H1 (cell line): ENCODE results near the gene MYLK. TPM values are rescaled to one million over a fixed set of nuclear protein-coding genes. Genes with fewer than 3 reads are reported as not detected.

Source experiments
- CTCF ChIA-PET: fragments of 300-600 bp; sonication (Branson Sonifier 250); formaldehyde crosslinking; loops from one replicate; lab custom pipeline; 2021; ENCODE audit not compliant: partially characterized antibody; lab: Charles Lee
- POLR2A ChIA-PET: fragments of 300-600 bp; sonication (Branson Sonifier 250); formaldehyde crosslinking; loops from one replicate; lab custom pipeline; 2021; ENCODE audit warnings: inconsistent platforms; ENCODE audit not compliant: partially characterized antibody; lab: Charles Lee
- DNase-seq, 2 experiments: peaks; one replicate each; pipeline versions ENCODE4 v3.0.0 to v3.0.0-alpha.2; 2010 to 2022; ENCODE audit warnings: low spot score in 2 of 2, low read depth in 1 of 2, mixed read lengths in 1 of 2
- FAIRE-seq: peaks from 2 replicates; lab custom pipeline; 2011; peaks lifted over from hg19 to GRCh38; lab: Jason Lieb, UNC
- H2AFZ ChIP-seq: 2 replicates; pipeline ENCODE4 v1.8.1; 2012; ENCODE audit warnings: low read length, inconsistent platforms
- H2AK5ac ChIP-seq: 2 replicates; pipeline ENCODE4 v1.6.1; 2013; ENCODE audit warnings: low read depth, low read length
- H2BK120ac ChIP-seq: replicated peaks from 2 replicates; pipeline ENCODE3; 2013; ENCODE audit warnings: low read depth, low read length, inconsistent platforms
- H2BK12ac ChIP-seq: 2 replicates; pipeline ENCODE4 v1.6.1; 2013; ENCODE audit warnings: low read depth, low read length
- H2BK15ac ChIP-seq: 2 replicates; pipeline ENCODE4 v1.6.1; 2013; ENCODE audit warnings: low read length
- H2BK20ac ChIP-seq: 2 replicates; pipeline ENCODE4 v1.6.1; 2013; ENCODE audit warnings: low read length
- H2BK5ac ChIP-seq: 2 replicates; pipeline ENCODE4 v1.6.1; 2013; ENCODE audit warnings: low read depth, low read length
- H3K14ac ChIP-seq: 2 replicates; pipeline ENCODE4 v1.6.1; 2013; ENCODE audit warnings: inconsistent platforms; ENCODE audit not compliant: insufficient read length
- H3K18ac ChIP-seq: 2 replicates; pipeline ENCODE4 v1.6.1; 2013; ENCODE audit warnings: low read length; ENCODE audit errors: extremely low read depth
- H3K23ac ChIP-seq: 2 replicates; pipeline ENCODE4 v1.6.1; 2013; ENCODE audit warnings: inconsistent platforms; ENCODE audit not compliant: insufficient read length
- H3K23me2 ChIP-seq: 2 replicates; pipeline ENCODE4 v1.6.1; 2013; ENCODE audit warnings: low read depth, low read length
- H3K27ac ChIP-seq: 2 replicates; pipeline ENCODE4 v1.6.1; 2011; ENCODE audit warnings: low read depth, low read length, inconsistent platforms
- H3K27me3 ChIP-seq, 4 experiments: replicated peaks in 1 of 4; 1 replicate in 1 of 4; 2 replicates in 3 of 4; pipeline versions ENCODE4 v1.6.1 to v1.8.1; 2011 to 2013; ENCODE audit warnings: low read length in 3 of 4, mild to moderate bottlenecking in 3 of 4, inconsistent platforms in 2 of 4, mixed read lengths in 2 of 4, moderate library complexity in 1 of 4; ENCODE audit not compliant: control insufficient read depth in 3 of 4, insufficient read depth in 3 of 4; ENCODE audit errors: extremely low read depth in 1 of 4
- H3K36me3 ChIP-seq, 4 experiments: 2 replicates each; pipeline versions ENCODE4 v1.6.1 to v1.8.1; 2011 to 2013; ENCODE audit warnings: mild to moderate bottlenecking in 4 of 4, low read length in 3 of 4, moderate library complexity in 2 of 4, control low read depth in 1 of 4, inconsistent platforms in 1 of 4; ENCODE audit not compliant: insufficient read depth in 4 of 4, control insufficient read depth in 2 of 4
- H3K4ac ChIP-seq: replicated peaks from 2 replicates; pipeline ENCODE3; 2013; ENCODE audit warnings: low read length, low read depth, mixed read lengths, inconsistent platforms; ENCODE audit not compliant: insufficient read length
- H3K4me1 ChIP-seq, 4 experiments: replicated peaks in 1 of 4; 1 replicate in 1 of 4; 2 replicates in 3 of 4; pipeline versions ENCODE4 v1.6.1 to v1.8.1; 2011 to 2013; ENCODE audit warnings: low read length in 3 of 4, inconsistent platforms in 2 of 4, mixed read lengths in 1 of 4; ENCODE audit not compliant: insufficient read depth in 4 of 4, control insufficient read depth in 3 of 4
- H3K4me2 ChIP-seq, 2 experiments: 2 replicates each; pipeline versions ENCODE4 v1.6.1 to v1.8.1; 2011 to 2013; ENCODE audit warnings: low read depth in 2 of 2, low read length in 2 of 2, control low read depth in 1 of 2, inconsistent platforms in 1 of 2, mild to moderate bottlenecking in 1 of 2; ENCODE audit not compliant: insufficient read depth in 1 of 2
- H3K4me3 ChIP-seq, 4 experiments: fragments of 200-600, 300-600 bp in 1 of 4; sonication (generic), shearing (Covaris generic), sonication (Bioruptor Twin) in 1 of 4; 2 replicates each; pipeline versions ENCODE4 v1.5.1 to v1.8.1; 2011 to 2016; ENCODE audit warnings: low read length in 4 of 4, low read depth in 3 of 4, control low read depth in 2 of 4, inconsistent platforms in 2 of 4, mild to moderate bottlenecking in 2 of 4, mixed read lengths in 1 of 4, moderate library complexity in 1 of 4; ENCODE audit not compliant: insufficient read depth in 2 of 4; ENCODE audit errors: extremely low read depth in 1 of 4
- H3K56ac ChIP-seq: replicated peaks from 2 replicates; pipeline ENCODE3; 2013; ENCODE audit warnings: low read depth, mild to moderate bottlenecking, mixed read lengths, low read length, inconsistent platforms; ENCODE audit not compliant: insufficient read length
- H3K79me1 ChIP-seq: 2 replicates; pipeline ENCODE4 v1.6.1; 2013; ENCODE audit warnings: low read depth, low read length, control low read depth
- H3K79me2 ChIP-seq, 2 experiments: 2 replicates each; pipeline versions ENCODE4 v1.6.1 to v1.8.1; 2012 to 2013; ENCODE audit warnings: low read length in 2 of 2, mild to moderate bottlenecking in 2 of 2, inconsistent platforms in 1 of 2; ENCODE audit not compliant: insufficient read depth in 2 of 2, control insufficient read depth in 1 of 2
- H3K9ac ChIP-seq, 4 experiments: replicated peaks in 1 of 4; 1 replicate in 1 of 4; 2 replicates in 3 of 4; pipeline versions ENCODE4 v1.6.1 to v1.8.1; 2011 to 2013; ENCODE audit warnings: low read depth in 3 of 4, low read length in 3 of 4, control low read depth in 2 of 4, mild to moderate bottlenecking in 2 of 4, moderate library complexity in 2 of 4, inconsistent platforms in 1 of 4; ENCODE audit errors: extremely low read depth in 1 of 4
- H3K9me3 ChIP-seq, 2 experiments: 2 replicates each; pipeline versions ENCODE4 v1.6.1 to v1.8.1; 2012 to 2013; ENCODE audit warnings: mild to moderate bottlenecking in 2 of 2, moderate library complexity in 2 of 2, control low read depth in 1 of 2, inconsistent platforms in 1 of 2, low read depth in 1 of 2, low read length in 1 of 2, mixed read lengths in 1 of 2; ENCODE audit not compliant: insufficient read depth in 2 of 2
- H4K20me1 ChIP-seq, 2 experiments: replicated peaks in 1 of 2; 2 replicates each; pipeline versions ENCODE3 to v1.8.1; 2011 to 2013; ENCODE audit warnings: inconsistent platforms in 2 of 2, low read length in 2 of 2, mild to moderate bottlenecking in 1 of 2; ENCODE audit not compliant: insufficient read depth in 2 of 2, control insufficient read depth in 1 of 2
- H4K5ac ChIP-seq: 2 replicates; pipeline ENCODE4 v1.6.1; 2013; ENCODE audit warnings: low read length, low read depth, mixed read lengths, inconsistent platforms; ENCODE audit not compliant: insufficient read length
- H4K8ac ChIP-seq: 2 replicates; pipeline ENCODE4 v1.8.0; 2013; ENCODE audit warnings: mild to moderate bottlenecking, moderate library complexity, low read length, inconsistent platforms; ENCODE audit not compliant: insufficient read depth; ENCODE audit errors: extremely low read depth
- H4K91ac ChIP-seq: replicated peaks from 2 replicates; pipeline ENCODE3; 2013; ENCODE audit warnings: low read length, mixed read lengths, inconsistent platforms; ENCODE audit not compliant: insufficient read length
- WGBS, 2 experiments: shearing (Covaris generic) in 1 of 2; methylation state at CpG; one replicate each; pipeline versions ENCODE4 v1.1.6 to v1.1.7; 2013 to 2015; ENCODE audit warnings: low lambda C conversion rate in 2 of 2, mixed read lengths in 2 of 2, inconsistent platforms in 1 of 2, low coverage in 1 of 2, missing lambda C conversion rate in 1 of 2; ENCODE audit not compliant: insufficient replicate concordance in 2 of 2, insufficient coverage in 1 of 2, insufficient read length in 1 of 2; ENCODE audit errors: extremely low coverage in 1 of 2, missing lambda C conversion rate in 1 of 2; 5-methylcytosine and 5-hydroxymethylcytosine counted together
- polyA plus RNA-seq, 7 experiments: library from polyadenylated mRNA; depleted of rRNA in 3 of 7; stranded (reverse) in 5 of 7; unstranded in 2 of 7; fragments of >200 nt in 5 of 7; fragments of 200-250 nt in 2 of 7; gene quantifications; 1 replicate in 5 of 7; 2 replicates in 1 of 7; 4 replicates in 1 of 7; pipeline versions ENCODE4 v1.2.1 to v1.2.3, GENCODE V29; 2011 to 2013; ENCODE audit warnings: missing spikeins in 2 of 7, mixed read lengths in 2 of 7
- total RNA-seq: library from RNA; stranded (reverse); fragmentation: NEBNext Ultra II Directional; extraction: Animal tissue kit (Norgen Biotek cat#: 25700); gene quantifications from 2 replicates; pipeline ENCODE4 v1.2.1, GENCODE V29; 2021

Gene MYLK
- total and polyA plus RNA-seq, 2 of the 8 experiments (the other 6 are each of a cell fraction or from before 2014, with no cell fraction given): 11.6 to 21.3 TPM

DNA sequence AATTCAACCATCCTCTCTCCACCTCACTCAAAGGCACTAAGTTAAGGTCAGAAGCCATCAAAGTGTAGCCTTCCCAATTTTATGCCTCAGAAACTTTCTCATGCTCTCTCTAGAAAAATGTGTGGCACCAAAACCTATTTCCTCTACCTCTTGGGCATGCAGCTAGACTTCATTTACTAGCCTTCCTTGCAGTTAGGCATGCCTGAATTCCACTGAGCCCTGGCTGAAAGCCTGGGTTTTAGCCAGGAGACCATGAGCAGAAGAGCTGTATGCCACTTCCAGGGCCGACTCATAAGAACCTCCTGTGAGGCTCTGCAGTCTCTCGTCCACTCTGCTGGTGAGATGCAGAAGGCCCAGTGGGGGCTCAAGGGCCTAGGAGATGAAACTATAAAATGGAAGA is 145.0 kb downstream of the MYLK start:
- H2AFZ ChIP-seq: no peak overlapping the region
- no peaks in the 10 kb centered on the region for H3K27me3 ChIP-seq
- H3K18ac ChIP-seq: no peak overlapping the region
- no peak overlapping the region for H3K23ac ChIP-seq
- H3K27ac ChIP-seq: no peak overlapping the region
- H3K79me2 ChIP-seq: no peaks in the 10 kb centered on the region
- DNase-seq: no peak
- no peak overlapping the region for H3K4me2 ChIP-seq
- H3K14ac ChIP-seq: no peak overlapping the region
- H3K36me3 ChIP-seq: no peaks in the 10 kb centered on the region
- H3K4me3 ChIP-seq: no peak overlapping the region
- no peak overlapping the region for H2BK5ac ChIP-seq
- no peak overlapping the region for H2BK20ac ChIP-seq
- no peak overlapping the region for H2BK15ac ChIP-seq
- POLR2A ChIA-PET: interaction anchor here (1.1 kb wide), 1 partner anchor 10 kb away, joined by 3 read pairs; no protein-coding TSS in a partner anchor
- no peaks in the 10 kb centered on the region for H3K4me1 ChIP-seq
- no peak overlapping the region for H3K9ac ChIP-seq
- CTCF ChIA-PET: interaction anchor here (1.0 to 4.5 kb wide), 5 partner anchors 11 to 87 kb away, joined by 3 to 22 read pairs (median 4); no protein-coding TSS in a partner anchor
- H3K79me1 ChIP-seq: no peaks in the 10 kb centered on the region
- H4K5ac ChIP-seq: no peak overlapping the region
- no peaks in the 10 kb centered on the region for H4K20me1 ChIP-seq
- FAIRE-seq: no peak
- no peak overlapping the region for H3K4ac ChIP-seq
- no peaks in the 10 kb centered on the region for H3K23me2 ChIP-seq
- no peak overlapping the region for H2BK12ac ChIP-seq
- no peaks in the 10 kb centered on the region for H3K9me3 ChIP-seq
- H3K56ac ChIP-seq: no peak overlapping the region
- WGBS, 2 experiments: 87% methylated on average over 2 of the region's 2 CpGs; no CpG with 5 or more reads in 1 of the 2 experiments
- no peak overlapping the region for H4K91ac ChIP-seq
- H2AK5ac ChIP-seq: no peak overlapping the region
- H4K8ac ChIP-seq: no peak overlapping the region
- no peak overlapping the region for H2BK120ac ChIP-seq
